Amygdala (tissue), 56 donors: ENCODE measurements around the gene DLK1.

Experiments
- DNase-seq, 56 donors: peaks; one replicate each; lab custom pipeline; 2025; lab: John Stamatoyannopoulos, UW

Gene DLK1

DNA sequence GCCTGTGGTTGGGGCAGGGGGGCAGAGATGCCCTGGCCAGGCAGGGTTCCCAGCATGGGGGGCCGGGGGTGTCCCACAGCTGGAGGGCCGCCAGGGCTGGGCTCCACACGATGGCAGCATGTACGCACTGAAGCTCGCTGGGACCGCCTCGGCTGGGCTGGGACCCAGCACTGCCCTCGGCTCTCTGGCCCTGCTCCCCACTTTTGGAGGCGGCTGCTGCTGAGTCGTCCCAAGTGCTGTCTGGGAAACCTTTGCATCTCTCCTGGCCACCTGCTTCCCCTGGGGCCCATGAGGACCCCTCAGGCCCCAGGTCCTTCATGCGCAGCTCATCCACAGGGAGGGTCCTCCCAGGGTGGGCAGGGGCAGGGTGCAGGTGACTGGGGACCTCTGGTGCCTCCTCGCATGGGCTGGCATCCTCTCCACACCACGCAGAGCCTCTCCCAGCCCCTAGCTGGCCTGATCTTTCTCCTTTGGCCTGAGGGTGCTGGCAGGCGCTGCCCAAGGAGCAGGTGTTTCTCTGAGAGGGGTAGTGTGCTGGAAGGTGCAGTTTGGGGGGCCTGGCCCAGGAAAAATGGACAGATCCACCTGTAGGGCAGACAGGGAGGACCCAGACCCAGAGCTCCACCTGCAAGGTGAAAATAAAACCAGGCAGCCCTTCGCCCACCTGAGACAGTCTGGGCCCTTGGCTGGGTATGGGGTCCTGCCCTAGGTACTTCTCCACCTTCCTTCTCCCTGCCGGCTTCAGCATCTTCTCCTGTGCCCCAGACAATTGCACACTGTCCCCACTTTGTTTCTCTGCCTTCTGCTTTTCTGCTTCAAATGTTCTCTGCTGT is 46.9 kb downstream of the DLK1 start:
- DNase-seq, result no peak

DNA sequence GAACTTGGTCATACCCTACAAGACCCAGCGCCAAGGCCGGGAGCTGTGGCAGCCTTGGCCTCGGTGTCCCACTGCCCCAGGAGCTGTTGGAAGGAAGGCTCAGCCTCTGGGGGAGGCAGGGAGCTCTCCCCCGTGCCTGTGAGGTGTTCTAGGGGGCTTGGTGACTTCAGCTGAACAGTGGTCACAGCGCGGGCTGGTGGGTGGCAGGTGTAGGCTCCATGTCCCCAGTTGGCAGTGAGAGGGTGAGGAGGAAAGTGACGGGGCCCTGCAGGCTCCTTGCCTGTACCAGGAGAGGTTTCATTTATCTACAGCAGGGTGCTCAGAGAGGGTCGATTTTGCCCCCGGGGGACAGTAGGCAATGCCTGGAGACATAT is 47.5 kb downstream of the DLK1 start:
- DNase-seq, result no peak

DNA sequence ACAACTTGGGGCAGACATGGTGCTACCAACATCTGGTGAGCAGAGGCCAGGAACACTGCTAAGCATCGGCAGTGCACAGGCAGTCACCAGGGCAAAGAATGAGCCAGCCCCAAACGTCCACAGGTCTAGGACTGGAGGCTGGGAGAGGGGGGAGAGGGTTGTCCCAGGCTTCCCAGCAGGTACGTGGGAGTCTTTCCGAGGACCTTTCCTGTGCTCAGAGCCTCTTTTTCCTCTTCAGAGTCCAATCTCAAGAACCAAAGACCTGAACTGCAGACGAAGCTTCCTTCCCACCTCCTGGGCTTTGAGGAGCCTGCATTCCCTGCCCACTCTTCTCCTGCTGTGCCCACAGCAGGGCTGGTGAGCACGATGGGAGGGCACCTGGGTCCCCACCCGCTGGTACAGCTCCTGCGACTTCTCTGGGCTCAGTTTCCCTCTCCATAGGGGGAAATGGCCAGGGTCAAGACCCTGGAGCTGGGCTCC is 48.7 kb downstream of the DLK1 start:
- no peak for DNase-seq

DNA sequence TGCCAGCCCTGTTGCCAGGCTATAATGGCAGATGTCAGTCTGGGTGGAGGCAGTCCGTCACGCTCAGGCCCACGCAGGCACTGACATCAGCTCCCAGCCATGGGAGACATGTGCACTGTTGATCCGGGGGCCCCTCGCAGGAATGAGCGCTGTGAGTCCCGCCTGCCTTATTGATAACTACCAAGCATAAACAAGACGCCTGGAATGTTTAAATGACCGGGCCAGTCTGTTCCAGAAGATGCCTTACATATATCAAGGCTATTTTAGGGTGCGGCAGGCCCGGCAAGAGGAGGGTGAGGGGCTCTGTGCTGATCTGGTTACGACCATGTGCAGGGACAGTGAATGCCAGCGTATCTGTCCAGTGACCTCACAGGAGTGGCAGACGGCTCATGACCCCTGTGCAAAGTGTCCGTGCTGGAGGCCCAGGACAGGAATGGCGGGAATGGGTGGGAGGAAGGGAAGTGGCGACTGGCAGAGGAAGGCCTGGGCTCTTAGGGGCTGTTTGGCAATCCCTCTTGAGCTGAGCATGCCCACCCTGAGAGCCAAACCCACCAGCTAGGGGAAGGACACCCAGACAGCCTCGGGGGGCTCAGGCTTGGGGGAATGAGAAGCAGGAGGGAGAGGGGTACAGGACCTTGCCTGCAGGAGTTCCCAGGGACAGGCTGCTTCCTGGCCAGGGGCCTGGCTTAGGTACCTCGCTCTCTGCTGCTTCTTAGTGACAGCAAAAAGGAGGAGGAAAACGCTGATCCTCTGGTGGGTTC is 49.3 kb downstream of the DLK1 start:
- no peak for DNase-seq

DNA sequence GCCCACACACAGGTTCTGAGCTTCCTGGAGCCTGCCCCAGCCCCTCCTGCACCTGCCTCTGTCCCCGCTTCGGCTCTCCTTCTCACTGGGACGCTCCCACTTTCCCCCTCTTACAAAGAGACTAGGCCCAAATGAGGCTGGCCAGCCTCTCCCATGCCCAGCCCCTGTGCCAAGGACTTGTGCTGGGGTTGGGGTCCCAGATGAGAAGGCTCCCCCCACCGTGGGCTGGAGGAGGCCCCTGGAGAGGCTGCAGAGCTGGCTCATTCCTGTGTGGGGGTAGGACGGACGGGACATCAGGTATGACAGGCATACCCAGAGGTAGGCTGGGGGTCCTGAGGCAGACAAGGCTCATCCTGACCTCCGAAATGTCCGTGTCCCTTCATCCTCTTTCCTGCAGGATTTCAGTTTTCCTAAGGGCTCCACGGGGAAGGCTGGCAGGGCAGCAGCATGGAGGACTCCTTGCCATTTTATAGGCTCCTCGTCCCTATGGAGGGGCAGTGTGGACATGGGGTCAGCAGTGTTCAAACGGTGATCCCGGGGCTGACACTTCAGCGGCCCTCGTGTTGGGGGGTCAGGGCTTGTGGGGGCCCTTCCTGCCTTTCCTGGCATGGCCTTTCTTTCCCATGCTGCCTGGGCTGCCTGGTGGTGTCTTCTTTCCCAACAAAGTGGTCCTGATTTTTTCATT is 50.1 kb downstream of the DLK1 start:
- no peak for DNase-seq

DNA sequence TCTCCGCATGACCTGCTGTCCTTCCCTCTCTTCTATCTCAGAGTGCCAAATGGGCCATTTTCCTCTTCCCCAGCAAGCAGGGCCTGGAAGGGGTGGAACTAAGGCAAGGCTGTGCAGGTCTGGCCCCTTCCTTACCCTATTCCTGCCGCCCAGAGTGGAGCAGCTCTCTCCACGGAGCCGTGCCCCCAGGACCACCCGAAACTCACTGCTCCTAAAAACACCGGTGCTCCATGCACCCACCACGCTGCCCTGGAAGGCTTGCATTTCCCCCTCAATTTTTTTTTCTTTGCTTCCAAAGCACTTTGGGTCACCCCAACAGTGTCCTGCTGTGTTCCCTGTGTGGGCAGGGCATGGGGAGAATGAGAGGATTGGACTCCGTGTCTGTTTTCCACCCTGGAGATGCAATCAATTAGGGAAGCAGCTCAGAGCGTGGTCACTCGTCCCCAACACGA is 50.7 kb downstream of the DLK1 start:
- no peak for DNase-seq

DNA sequence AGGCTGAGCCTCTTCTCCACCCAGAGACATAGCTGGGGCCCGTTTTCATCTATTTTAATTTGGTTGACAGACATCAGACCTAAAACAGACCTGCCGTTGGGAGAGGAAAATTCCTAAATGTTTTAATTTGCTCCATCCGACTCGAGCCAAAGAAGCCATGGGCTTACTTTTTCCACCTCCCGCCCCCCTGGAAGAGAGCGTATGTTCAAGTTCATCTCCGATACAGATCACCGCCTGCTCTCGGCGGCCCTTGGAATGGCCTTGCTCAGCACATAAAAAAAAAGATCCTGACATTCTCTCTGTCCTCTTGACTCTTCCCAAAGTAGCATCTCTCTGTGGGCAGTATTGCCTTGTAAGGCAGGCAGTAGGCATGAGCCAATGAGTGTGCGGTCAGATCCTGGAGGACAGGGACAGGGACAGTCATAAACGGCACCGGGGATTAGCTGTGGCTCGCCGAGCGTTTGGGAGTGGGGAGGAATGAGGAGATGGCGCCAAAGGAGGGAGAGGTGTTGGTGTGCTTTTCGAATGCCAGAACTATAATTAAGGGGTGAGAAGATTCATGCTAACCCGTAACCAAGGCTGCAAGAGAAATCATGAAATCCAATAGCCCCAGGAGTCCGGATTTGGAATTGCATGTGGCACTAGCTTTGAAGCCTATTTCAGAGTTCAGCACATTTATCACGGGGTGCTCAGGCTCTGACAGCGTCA is 51.3 kb downstream of the DLK1 start:
- DNase-seq, result no peak

DNA sequence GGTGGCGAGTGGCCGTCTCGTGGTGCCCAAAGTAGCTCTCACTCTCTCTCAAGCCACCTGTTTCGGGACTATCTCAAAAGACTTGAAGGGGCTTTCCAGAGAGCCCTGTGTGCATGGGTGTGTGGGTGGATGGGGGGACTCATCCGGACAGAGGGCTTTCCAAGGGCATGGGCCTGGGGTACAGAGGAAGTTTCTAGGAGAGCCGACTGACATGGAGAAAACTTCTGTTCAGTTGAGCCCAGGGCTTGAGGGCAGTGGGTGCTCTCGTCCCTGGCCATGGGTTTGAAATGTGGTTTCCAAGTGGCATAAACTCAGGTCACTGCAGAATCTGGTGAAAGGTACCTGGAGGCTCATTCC is 51.8 kb downstream of the DLK1 start:
- DNase-seq, result no peak

DNA sequence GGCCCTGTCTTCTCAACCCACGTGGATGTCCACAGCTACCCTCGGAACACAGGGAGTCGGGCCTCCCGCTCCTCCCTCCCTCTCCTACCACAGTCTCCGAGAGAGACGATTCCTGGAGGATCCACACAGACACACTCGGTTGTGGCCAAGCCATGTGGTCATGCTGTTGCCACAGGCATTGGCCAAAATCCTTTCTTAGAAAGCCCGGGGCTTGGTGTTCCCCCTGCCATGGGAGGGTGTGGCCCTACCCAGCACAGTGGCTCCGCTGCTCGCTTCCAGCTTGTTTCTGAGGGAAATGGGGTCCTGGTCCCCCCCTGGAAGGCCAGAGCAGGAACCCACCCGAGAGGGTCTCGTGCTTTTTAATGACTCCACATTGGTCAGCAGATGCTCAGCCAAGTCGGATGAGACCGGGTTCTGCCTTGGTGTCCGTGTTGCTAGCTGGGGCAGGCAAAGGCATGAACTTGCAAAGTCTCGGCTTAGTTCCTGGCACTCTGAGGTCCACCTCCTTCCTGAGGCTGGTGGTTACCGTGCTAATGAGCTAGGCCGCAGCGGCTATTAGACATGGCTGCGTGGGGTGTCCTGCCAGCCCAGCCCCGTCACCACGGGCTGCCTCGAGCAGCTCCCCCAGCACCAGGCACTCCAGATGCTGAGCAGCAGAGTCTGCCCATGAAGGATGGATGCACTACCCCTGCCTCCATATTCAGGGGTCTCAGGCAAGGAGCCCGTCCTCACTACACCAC is 52.4 kb downstream of the DLK1 start:
- no peak for DNase-seq

DNA sequence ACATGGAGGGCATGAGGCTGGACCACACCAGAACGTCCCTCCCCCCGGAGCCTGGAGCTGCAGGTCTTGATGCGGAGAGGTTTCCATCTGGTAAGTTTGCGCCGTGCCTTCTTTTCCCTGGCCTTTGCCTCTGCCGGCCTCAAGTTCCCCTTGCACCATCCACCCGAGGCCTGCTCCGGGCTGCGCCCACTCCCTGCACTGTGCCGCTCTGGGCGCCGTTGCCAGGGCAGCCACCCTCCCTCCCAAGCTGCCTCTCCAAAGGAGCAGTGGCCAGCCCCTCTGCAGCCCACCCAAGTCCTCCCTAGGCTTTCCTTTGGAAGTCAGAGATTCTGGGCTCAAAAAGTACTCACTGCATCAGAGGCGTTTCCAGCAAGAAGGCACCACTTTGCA is 53.0 kb downstream of the DLK1 start:
- no peak for DNase-seq

DNA sequence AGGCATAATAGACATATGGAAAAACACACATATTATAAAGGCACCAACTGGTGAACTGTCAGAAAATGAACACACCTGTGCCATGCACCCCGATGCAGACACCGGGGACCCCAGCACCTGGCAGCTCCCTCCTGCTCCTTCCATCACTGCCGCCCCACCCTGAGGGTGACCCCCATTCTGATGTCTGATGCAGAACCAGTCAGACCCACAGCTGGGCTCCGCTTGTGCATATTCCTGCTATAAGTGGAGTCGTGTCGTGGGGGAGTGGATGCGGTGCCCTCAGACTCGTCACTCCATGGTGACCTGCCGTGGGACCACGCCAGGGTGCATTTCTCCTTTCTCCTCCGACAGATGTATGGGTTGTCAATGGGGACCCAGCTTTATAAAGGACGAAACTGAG is 53.6 kb downstream of the DLK1 start:
- no peak for DNase-seq

DNA sequence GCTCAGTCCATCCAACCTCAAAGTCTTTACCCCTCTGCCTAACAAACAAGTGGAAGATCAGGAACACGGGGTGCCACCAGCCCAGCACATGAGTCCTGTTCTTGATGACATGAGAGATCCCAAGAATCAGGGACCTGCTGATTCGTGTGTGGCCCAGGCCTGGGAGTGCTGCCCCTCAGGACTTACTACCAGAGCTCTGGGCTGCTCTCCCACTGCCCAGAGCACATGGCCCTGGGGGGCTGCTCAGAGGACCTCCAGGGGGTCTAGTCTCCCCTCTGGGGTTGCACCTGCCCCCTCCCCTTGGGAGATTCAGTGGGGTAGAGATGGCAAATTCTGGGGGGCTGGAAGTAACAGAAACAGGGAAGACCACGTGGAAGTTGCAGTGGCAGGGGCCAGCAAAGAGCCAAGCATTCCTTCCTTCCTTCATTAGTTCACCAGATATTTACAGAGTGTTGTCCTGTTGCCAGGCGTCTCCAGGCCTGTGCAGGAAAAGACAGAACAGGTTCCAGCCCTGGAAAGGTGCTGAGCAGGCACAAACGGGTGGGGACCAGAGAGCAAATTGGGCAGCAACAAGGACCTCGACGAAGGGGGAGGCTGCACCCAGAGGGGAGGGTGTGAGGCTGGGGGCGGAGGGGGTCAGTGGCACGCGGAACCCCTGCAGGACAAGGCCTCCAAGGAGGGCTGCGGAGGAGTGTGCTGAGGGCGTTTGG is 54.1 kb downstream of the DLK1 start:
- no peak for DNase-seq

DNA sequence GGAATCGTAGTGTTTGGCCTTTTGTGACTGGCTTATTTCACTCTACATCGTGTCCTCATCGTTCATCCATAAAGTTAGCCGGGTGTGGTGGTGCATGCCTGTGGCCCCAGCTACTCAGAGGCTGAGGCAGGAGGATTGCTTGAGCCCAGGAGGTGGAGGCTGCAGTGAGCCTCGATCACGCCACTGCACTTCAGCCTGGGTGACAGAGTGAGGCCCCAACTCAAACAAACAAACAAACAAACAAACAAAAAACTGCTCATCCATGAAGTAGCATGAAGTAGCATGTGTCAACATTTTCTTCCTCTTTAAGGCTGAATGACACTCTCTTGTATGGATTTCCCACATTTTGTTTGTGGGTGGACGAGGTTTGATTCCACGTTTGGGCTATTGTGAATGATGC is 55.3 kb downstream of the DLK1 start:
- no peak for DNase-seq

DNA sequence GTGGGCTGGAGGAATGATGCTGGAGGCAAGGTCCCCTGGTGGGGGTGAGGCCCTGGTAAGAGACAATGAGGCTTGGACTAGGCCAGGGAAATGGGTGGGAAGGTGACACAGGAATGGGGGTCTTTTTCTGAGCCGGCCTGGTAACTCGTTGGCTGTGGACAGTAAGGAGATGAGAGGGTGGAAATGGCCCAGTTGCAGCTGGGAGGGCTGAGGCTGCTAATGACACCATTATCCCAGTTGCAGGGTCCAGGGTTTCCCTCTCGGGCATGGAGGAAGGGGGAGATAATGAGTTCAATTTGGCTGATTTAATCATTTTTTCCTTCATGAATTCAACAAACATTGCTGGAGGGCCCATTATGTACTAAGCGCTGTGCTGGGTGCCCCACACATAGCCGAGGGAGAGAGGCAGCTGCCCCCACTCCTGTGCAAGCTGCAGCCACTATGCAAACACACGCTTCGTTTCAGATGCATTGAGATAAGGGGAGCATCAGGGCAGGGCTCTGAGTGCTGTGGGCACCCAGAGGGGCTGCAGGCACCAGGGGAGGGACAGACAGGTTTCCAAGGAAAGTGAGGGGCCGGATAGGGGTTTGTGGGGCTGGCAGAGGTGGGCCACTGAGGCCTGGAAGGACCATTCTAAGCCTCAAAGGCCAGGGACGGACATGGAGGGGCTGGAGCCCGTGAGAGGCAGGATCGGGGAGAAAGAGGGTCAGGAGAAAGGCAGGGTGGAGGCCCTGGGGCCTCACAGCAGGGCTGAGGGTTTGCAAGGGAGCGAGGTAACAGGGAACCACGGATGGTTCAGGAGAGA is 56.0 kb downstream of the DLK1 start:
- no peak for DNase-seq

DNA sequence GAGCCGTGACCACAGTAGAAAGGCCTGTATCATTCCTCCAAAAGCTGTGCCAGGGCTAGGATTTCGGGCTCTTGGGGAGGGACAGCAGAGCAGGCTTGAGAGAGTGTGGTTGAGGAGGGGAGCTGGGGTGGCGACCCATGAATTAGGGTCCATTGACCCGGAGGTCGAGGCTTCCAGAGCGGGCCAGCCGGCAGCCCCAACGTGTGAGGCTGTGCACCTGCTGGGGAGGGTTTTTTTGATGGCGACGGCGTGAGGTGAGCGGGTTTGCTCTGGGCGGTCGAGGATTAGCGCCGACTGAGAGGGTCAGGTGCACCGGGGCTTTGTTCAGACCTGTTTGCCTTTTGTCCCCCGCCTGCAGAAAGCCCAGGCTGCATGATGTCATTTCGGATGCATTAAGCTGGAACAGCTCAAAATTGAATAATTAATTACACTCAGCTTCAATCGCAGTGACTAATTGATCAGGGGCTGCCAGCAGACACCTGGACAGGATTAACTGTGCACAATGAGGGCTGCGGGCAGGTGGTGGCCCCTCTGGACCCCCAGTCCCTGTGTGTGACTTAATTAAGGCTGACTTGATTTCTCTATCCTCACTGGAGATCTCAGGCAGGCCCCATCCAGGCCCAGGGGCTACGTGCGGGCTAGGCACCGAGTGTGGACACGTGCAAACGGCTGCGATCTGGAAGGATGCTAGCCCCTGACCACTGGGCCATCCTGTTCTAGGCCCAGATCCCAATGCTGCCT is 57.1 kb downstream of the DLK1 start:
- no peak for DNase-seq

DNA sequence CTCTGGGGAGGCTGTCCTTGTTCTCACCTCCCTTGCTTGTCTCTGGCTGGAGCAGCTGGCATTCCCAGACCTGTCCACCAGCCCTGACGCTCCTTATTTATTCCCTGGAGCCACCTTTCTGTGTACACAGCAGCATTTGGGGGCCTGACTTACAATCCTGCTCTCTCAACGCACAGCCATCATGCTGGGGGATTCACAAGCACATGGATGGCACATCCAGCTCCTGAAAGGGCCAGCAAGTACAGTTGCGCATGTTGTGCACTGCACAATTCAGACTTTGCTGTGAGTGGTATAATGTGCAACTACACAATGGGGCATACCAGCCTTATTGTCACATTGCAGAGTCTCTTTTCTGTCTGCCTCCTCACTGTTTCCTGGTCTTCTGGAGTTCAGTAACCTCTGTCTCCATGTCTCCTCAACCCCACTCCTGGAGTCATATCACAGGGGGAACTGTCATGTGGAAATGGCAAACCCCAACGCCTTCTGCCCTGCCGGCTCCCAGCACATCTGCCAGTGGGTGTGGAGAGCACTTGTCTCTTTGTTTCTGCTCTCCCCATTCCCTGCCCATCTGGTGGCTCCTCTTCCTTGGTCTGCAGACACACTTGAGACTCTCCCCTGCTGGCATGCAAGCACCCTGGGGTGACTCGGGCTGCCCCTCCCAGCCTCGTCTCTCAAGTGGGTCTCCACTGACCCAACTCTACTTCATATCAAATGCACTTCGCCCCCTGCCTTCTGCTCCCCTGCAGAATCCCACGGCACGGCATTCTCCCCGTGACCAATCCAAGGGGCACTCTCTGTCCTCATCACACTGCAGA is 58.0 kb downstream of the DLK1 start:
- DNase-seq, result no peak

DNA sequence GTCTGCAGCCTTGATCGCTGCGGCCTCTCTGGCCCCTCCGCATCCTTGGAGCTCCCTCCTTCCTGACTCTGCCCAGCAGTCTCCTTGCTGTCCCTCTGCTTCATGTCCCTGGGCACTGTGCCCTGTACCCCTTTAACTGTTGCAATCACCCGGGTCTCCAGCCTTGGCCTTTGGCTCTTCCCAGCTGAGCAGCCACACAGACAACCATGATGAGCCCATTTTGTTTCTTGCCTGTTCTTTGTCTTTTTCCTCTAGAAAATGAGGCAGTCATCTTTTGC is 58.6 kb downstream of the DLK1 start:
- no peak for DNase-seq
